ENCODE measurements around the gene SDF4.

DNA sequence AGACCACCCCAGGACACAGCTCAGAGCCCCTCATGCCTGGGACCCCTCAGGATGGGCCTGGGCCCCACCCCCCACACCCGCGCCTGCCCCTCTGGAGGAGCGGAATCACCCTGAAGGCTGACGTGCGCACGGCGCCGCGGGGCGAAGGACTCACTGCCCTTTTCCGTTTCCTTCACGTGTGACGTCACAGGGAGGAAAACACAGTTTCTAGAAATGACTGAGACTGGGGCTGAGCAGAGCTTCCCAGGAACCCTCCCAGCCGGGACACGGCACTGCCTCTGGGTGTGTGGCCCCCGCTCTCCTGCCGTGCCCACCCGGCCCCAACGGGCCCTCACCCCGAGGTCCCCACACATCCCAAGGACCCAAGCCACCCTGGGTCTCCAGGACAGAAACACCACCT, 12.5 kb downstream of the SDF4 start:
- TF ChIP-seq, protein P1, sequence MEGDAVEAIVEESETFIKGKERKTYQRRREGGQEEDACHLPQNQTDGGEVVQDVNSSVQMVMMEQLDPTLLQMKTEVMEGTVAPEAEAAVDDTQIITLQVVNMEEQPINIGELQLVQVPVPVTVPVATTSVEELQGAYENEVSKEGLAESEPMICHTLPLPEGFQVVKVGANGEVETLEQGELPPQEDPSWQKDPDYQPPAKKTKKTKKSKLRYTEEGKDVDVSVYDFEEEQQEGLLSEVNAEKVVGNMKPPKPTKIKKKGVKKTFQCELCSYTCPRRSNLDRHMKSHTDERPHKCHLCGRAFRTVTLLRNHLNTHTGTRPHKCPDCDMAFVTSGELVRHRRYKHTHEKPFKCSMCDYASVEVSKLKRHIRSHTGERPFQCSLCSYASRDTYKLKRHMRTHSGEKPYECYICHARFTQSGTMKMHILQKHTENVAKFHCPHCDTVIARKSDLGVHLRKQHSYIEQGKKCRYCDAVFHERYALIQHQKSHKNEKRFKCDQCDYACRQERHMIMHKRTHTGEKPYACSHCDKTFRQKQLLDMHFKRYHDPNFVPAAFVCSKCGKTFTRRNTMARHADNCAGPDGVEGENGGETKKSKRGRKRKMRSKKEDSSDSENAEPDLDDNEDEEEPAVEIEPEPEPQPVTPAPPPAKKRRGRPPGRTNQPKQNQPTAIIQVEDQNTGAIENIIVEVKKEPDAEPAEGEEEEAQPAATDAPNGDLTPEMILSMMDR (IDR thresholded peaks at IDR 0.05; ENCODE audit: borderline replicate concordance, extremely low read depth, low read length, poor library complexity, severe bottlenecking) = no peak
- TF ChIP-seq EZH2 (IDR thresholded peaks at IDR 0.05; ENCODE audit: borderline replicate concordance, low read depth, low read length, severe bottlenecking) = no peak

Measured in DND-41 (cell line).